Measurements from ENCODE around the gene CSTA.

DNA sequence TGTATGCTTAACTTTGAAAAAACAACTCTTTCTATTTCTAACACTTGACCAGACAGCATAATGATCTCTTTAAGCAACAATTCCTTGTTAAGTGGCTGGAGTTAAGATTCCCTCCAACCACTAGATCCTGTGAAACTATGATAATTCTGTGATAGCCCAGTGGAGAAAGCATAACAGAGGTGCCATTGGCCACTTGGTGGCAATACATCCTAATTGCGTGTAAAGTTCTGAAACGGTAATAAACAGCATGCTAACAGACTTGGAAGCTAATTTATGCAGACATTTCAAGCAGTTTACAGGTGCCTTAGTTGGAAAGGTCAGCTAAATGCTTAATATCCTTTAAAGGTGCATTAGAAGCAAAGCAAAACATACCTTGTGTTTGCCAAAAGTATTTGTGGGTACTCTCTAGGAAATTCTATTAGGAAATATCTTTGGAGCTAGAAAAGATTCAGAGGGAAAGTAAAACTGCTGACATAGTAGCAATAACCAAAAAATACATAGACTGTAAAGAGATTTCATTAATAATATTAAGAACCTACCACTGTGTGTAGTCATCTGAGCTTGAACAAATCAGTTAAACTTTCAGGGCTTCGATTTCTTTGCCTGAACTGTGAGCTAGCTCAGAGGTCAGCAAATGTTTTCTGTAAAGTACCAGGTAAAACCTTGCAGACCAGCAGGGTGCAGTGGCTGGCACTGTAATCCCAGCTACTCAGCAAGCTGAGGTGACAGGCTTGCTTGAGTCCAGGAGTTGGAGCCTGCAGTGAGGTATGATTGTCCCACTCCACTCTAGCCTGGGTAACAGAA is 19.0 kb upstream of the CSTA start:
- TF ChIP-seq POLR2A (IDR thresholded peaks at IDR 0.05; ENCODE audit: low read depth, low read length), result no peak
- no peak for TF ChIP-seq POLR2AphosphoS5 (IDR thresholded peaks at IDR 0.05; ENCODE audit: low read depth, low read length)
- TF ChIP-seq TAF1 (IDR thresholded peaks at IDR 0.05; ENCODE audit: low read depth, low read length), result no peak

All from GM12891 (cell line).